Bronchial epithelial cell (primary cell): ENCODE results near the gene RAB2B. TPM values are rescaled to one million over a fixed set of nuclear protein-coding genes. Genes with fewer than 3 reads are reported as not detected.

Experiments
- DNase-seq: peaks from one replicate; pipeline ENCODE4 v3.0.0-alpha.2; 2010; ENCODE audit warnings: low read depth
- FAIRE-seq: peaks from 2 replicates; lab custom pipeline; 2011; peaks lifted over from hg19 to GRCh38; lab: Jason Lieb, UNC
- H3K27me3 ChIP-seq: 2 replicates; pipeline ENCODE4 v1.5.1; 2011; ENCODE audit warnings: low read length; ENCODE audit not compliant: control insufficient read depth, insufficient read depth
- H3K36me3 ChIP-seq: 2 replicates; pipeline ENCODE4 v1.5.1; 2011; ENCODE audit warnings: low read length; ENCODE audit not compliant: control insufficient read depth, insufficient read depth
- H3K4me3 ChIP-seq: 2 replicates; pipeline ENCODE4 v1.5.1; 2011; ENCODE audit warnings: mild to moderate bottlenecking, low read depth, low read length, control low read depth
- total RNA-seq: library from RNA; depleted of rRNA; stranded (reverse); fragments of >200 nt; gene quantifications from 2 replicates; pipeline ENCODE4 v1.2.1, GENCODE V29; 2014
- TF ChIP-seq, protein P1 (sequence below): IDR thresholded peaks from 2 replicates; pipeline ENCODE4 v1.5.1; 2011; ENCODE audit warnings: mild to moderate bottlenecking, moderate library complexity, low read length, control low read depth, inconsistent platforms; ENCODE audit not compliant: insufficient read depth, severe bottlenecking

RAB2B gene
- total RNA-seq, 1 donor from 2014 or later: 17.4 TPM

DNA sequence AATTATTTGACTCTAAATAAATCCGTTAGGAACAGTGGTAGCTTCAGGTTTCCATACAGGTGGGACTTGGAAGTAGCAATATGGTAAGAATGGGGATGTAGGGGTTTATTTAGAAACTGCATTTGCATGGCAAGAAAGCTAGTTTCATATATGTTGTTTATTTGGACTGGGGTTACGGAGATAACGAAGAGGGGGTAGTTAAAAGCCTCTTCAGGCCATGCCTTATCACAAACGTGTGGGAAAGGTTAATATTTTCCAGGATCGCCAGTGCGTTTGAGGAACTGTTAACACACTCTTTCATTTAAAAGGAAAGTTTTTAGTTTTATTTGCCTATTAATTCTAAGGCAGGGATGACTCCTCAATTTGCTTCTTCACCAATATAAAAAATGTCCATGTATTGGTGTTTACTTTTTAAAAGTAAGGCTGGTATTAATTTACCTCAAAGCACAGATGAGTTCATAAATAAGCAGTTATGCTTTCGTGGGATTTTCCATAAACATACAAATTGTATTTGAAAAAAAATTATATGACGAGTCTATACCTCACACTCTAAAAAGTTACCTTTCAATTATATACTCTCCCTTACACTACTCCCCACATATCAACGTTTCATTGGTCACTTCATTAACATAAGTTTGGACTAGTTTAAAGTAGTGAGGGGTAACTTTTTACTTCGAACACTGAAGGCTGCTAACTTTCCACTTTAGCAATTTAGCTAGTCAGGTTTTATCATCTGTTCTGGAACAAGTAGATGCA is 814 bp downstream of the RAB2B start:
- Histone ChIP-seq H3K27me3 (no peaks in the 10 kb centered on the region), H3K36me3 (no peaks in the 10 kb centered on the region), H3K4me3 (peak overlapping the region; percentile 99)
- DNase-seq (no peak), FAIRE-seq (no peak)
- TF ChIP-seq, protein P1, sequence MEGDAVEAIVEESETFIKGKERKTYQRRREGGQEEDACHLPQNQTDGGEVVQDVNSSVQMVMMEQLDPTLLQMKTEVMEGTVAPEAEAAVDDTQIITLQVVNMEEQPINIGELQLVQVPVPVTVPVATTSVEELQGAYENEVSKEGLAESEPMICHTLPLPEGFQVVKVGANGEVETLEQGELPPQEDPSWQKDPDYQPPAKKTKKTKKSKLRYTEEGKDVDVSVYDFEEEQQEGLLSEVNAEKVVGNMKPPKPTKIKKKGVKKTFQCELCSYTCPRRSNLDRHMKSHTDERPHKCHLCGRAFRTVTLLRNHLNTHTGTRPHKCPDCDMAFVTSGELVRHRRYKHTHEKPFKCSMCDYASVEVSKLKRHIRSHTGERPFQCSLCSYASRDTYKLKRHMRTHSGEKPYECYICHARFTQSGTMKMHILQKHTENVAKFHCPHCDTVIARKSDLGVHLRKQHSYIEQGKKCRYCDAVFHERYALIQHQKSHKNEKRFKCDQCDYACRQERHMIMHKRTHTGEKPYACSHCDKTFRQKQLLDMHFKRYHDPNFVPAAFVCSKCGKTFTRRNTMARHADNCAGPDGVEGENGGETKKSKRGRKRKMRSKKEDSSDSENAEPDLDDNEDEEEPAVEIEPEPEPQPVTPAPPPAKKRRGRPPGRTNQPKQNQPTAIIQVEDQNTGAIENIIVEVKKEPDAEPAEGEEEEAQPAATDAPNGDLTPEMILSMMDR: no peak

DNA sequence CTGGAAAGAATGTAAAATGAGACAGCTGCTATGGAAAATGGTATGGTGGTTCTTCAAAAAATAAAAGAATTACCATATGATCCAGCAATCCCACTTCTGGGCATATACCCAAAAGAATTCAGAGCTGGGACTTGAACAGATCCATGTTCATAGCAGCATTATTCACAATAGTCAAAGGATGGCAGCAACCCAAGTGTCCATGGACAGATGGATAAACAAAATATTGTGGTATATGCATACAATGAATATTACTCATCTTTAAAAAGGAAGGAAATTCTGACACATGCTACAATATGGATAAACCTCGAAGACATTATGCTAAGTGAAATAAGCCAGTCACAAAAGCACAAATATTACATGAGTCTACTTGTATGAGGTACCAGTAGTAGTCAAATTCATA is 9.1 kb downstream of the RAB2B start:
- DNase-seq (peak; percentile 72), FAIRE-seq (no peak)
- H3K36me3 ChIP-seq: peaks cover 1% of the 10 kb centered on the region
- H3K4me3 ChIP-seq: no peak overlapping the region
- TF ChIP-seq, protein P1: no peak
- no peaks in the 10 kb centered on the region for H3K27me3 ChIP-seq

DNA sequence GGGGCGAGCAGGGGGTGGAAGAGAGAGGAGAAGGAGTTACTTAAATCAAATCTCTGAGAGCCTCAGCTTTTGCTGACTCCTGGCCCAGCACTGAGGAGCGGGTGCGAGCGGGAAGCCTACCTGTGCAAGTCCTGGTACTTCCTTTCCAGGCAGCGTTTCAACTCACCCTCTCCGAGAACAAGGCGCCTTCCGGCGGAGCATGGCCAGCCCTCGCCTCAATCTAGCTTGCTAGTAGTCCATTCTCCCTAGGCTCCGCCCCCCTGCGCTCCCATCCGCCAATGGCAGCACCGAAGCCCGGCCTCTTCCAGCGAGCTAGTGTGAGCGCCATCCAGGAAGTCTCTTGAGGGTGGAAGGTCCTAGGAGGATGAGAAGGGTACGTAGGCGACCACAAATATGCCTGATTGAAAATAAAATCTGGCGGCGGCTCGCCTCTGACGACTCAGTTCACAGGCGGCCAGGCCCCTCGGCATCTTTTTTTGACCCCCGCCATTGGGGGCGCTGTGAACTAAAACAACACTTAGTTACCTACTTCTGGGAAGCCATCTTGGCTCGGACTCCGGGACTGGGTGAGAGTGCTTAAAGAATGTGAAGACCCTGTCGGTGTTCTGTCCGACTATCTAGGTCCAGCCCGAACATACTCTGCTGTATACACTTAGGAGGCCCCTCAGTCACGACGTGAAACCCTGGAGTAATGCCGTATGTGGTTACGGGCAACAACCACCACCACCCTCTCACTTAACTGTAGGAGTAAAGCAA is 20.7 kb downstream of the RAB2B start, which contains the start of gene CHD8:
TSS of gene CHD8 (minus strand) at position 212 of the 756 bp plus-strand sequence. CDS start 24,480 bp downstream, outside the sequence.
- FAIRE-seq (peak; percentile 92), DNase-seq (peak; percentile 99)
- Histone ChIP-seq H3K4me3 (peak within 1 kb of the TSS; percentile 84), H3K27me3 (no peaks in the 10 kb centered on the region), H3K36me3 (no peaks in the 10 kb centered on the region)
- TF ChIP-seq, protein P1: peak; percentile 65

DNA sequence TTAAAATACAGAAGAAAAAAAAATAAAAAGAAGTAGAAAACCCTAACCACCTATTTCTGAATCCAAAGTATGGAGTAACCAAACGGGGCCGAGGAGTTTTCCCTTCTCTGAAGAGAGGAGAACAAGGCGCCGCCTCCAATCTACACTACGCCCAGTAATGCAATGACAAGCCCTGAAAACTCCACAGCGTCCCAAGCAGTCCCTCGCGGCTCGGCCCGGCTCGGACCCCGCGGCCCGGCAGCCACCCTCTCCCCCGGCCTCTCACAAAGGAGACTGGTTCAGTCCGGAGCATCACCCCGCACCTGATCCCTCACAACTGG is 21.2 kb downstream of the RAB2B start:
- no peak for DNase-seq
- FAIRE-seq: no peak
- no peaks in the 10 kb centered on the region for H3K27me3 ChIP-seq
- H3K4me3 ChIP-seq: peak overlapping the region; percentile 84
- TF ChIP-seq, protein P1: no peak
- H3K36me3 ChIP-seq: no peaks in the 10 kb centered on the region

DNA sequence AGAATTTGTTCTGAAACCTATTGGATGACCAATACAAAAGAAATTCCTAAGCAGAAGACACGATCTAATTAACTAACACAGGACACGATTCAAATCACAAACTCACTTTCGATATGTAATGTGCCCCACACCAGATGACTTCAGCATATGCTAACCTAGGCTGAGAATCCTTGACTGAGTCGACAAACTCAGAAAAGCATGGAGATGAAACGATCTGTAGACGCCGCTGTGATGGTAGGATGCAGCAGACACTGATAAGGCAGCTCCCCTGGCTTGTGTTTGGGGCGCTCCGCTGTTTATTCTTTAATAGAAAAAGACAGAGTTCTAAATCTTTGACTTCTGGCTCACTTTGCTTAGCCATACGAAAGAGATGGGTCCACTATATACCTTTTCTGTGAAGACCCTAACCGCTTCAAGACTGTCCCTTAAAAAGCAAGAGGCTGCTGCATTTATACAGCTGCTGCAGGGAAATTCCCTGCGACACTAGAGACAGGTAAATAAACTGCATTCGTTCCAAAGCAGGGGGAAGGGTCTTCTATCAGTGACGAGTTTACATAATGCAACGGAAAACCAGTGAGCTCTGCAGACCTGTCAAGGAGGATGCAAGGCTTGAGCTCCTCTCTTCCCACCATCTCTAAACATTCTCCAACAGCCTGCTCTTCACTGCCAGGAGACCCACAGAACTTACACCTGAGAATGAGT is 21.8 kb downstream of the RAB2B start:
- FAIRE-seq (no peak), DNase-seq (peak; percentile 10)
- H3K4me3 ChIP-seq: peak overlapping the region; percentile 84
- no peaks in the 10 kb centered on the region for H3K27me3 ChIP-seq
- TF ChIP-seq, protein P1: no peak
- no peaks in the 10 kb centered on the region for H3K36me3 ChIP-seq
